NCI-H69 (cell line): ENCODE measurements around the gene SMIM27.
A peak's percentile ranks its signal among the peaks of the same experiment; 100 is the strongest.

Source experiments
- DNase-seq: peaks from one replicate; lab custom pipeline; 2025; lab: John Stamatoyannopoulos, UW

Gene SMIM27

GRCh38 chr9:32558408-32558934, 6.3 kb downstream of the SMIM27 start:
- DNase-seq = no peak

- DNase-seq = no peak
Observed at GRCh38 chr9:32565967-32566366, 13.8 kb downstream of the SMIM27 start.

GRCh38 chr9:32566770-32567169, 14.6 kb downstream of the SMIM27 start:
- no peak for DNase-seq

GRCh38 chr9:32570262-32570661, 18.1 kb downstream of the SMIM27 start:
- DNase-seq = no peak

- DNase-seq = peak; percentile 82
Observed at GRCh38 chr9:32571969-32572899, 20.1 kb downstream of the SMIM27 start.

- peak; percentile 98 for DNase-seq
Observed at GRCh38 chr9:32572900-32573523, 20.9 kb downstream of the SMIM27 start, which contains the start of gene NDUFB6. NDUFB6 (minus strand) TSS chr9:32573159; CDS start chr9:32573060, 99 bp downstream.

- DNase-seq = no peak
Observed at GRCh38 chr9:32573821-32574220, 21.7 kb downstream of the SMIM27 start.

GRCh38 chr9:32574858-32575257, 22.7 kb downstream of the SMIM27 start:
- no peak for DNase-seq

- no peak for DNase-seq
Observed at GRCh38 chr9:32577316-32577715, 25.2 kb downstream of the SMIM27 start.

- no peak for DNase-seq
Observed at GRCh38 chr9:32578976-32579375, 26.8 kb downstream of the SMIM27 start.

GRCh38 chr9:32579706-32580331, 27.7 kb downstream of the SMIM27 start:
- DNase-seq = peak; percentile 66

GRCh38 chr9:32580631-32581300, 28.6 kb downstream of the SMIM27 start:
- no peak for DNase-seq

- peak; percentile 73 for DNase-seq
Observed at GRCh38 chr9:32581512-32582143, 29.5 kb downstream of the SMIM27 start.

GRCh38 chr9:32584784-32585183, 32.7 kb downstream of the SMIM27 start:
- no peak for DNase-seq

GRCh38 chr9:32587901-32588300, 35.8 kb downstream of the SMIM27 start:
- no peak for DNase-seq

GRCh38 chr9:32589083-32589723, 37.1 kb downstream of the SMIM27 start:
- peak; percentile 64 for DNase-seq

GRCh38 chr9:32590476-32590875, 38.3 kb downstream of the SMIM27 start:
- DNase-seq = no peak

- no peak for DNase-seq
Observed at GRCh38 chr9:32590898-32591297, 38.8 kb downstream of the SMIM27 start.

GRCh38 chr9:32596096-32596865, 44.2 kb downstream of the SMIM27 start:
- no peak for DNase-seq

GRCh38 chr9:32596936-32597335, 44.8 kb downstream of the SMIM27 start:
- no peak for DNase-seq
